Neural progenitor cell (in vitro differentiated cells): ENCODE data around the gene PPP1R3E.

ENCODE experiments used
- CTCF ChIP-seq: fragments of 200-600 bp; sonication (generic); IDR thresholded peaks from 2 replicates; pipeline ENCODE4 v1.5.1; 2017; ENCODE audit warnings: antibody characterized with exemption, mild to moderate bottlenecking
- EZH2 ChIP-seq: fragments of 200-600 bp; sonication (generic); IDR thresholded peaks from 2 replicates; pipeline ENCODE4 v1.6.1; 2017; ENCODE audit warnings: antibody characterized with exemption, mild to moderate bottlenecking, moderate library complexity
- EZH2phosphoT487 ChIP-seq: fragments of 200-600 bp; sonication (generic); IDR thresholded peaks from 2 replicates; pipeline ENCODE4 v1.6.1; 2017; ENCODE audit warnings: antibody characterized with exemption

GRCh38 chr14:23285530-23286019, 17.1 kb downstream of the PPP1R3E start:
- TF ChIP-seq CTCF, result no peak
- no peak for TF ChIP-seq EZH2
- TF ChIP-seq EZH2phosphoT487, result no peak
